ENCODE results near the gene HCST. TPM values are rescaled to one million over a fixed set of nuclear protein-coding genes. Genes with fewer than 3 reads are reported as not detected.
A peak's percentile ranks its signal among the peaks of the same experiment; 100 is the strongest.

Gene HCST
- total and polyA plus RNA-seq, 9 donors: 0.92 to 9.2 (median 5.6) TPM

- intact Hi-C loops (cut with DNase I): loop anchor here in 1 of 4 donors (5.0 kb wide), 1 partner anchor 36 kb away; no protein-coding TSS in a partner anchor
- WGBS, 3 donors: 82 to 87% (median 83%) methylated on average over 21 of the region's 21 CpGs
- H3K4me1 ChIP-seq (ENCODE audit: insufficient read depth): peaks cover 4% of the 10 kb centered on the region
- H3K27me3 ChIP-seq: no peaks in the 10 kb centered on the region
- H3K36me3 ChIP-seq: no peaks in the 10 kb centered on the region
- no peak overlapping the region for H3K4me3 ChIP-seq
- H3K9me3 ChIP-seq: no peaks in the 10 kb centered on the region
- H3K27ac ChIP-seq: no peak overlapping the region
- TF ChIP-seq CTCF (IDR thresholded peaks at IDR 0.05) (no peak), EP300 (IDR thresholded peaks at IDR 0.05) (no peak)
- DNase-seq: no peak
Observed at GRCh38 chr19:35895911-35896642, 6.3 kb upstream of the HCST start.

GRCh38 chr19:35896643-35897040 is 5.7 kb upstream of the HCST start:
- no peak for TF ChIP-seq CTCF (IDR thresholded peaks at IDR 0.05)
- TF ChIP-seq EP300 (IDR thresholded peaks at IDR 0.05): no peak
- no peak for TF ChIP-seq POLR2A (IDR thresholded peaks at IDR 0.05)
- intact Hi-C loops (cut with DNase I): loop anchor here in 1 of 4 donors (5.0 kb wide), 1 partner anchor 36 kb away; no protein-coding TSS in a partner anchor
- Histone ChIP-seq H3K9me3 (no peaks in the 10 kb centered on the region), H3K27ac (no peak overlapping the region), H3K4me1 (ENCODE audit: insufficient read depth) (peaks cover 4% of the 10 kb centered on the region), H3K27me3 (no peaks in the 10 kb centered on the region), H3K36me3 (no peaks in the 10 kb centered on the region), H3K4me3 (no peak overlapping the region)
- no peak for DNase-seq
- WGBS, 3 donors: 90 to 97% (median 91%) methylated on average over 13 of the region's 13 CpGs

- DNase-seq: no peak
- Histone ChIP-seq H3K27me3 (no peaks in the 10 kb centered on the region), H3K4me3 (peak overlapping the region; percentile 51), H3K9me3 (no peaks in the 10 kb centered on the region), H3K4me1 (ENCODE audit: insufficient read depth) (peaks cover 4% of the 10 kb centered on the region), H3K27ac (peak overlapping the region; percentile 41 to 58), H3K36me3 (no peaks in the 10 kb centered on the region)
- WGBS, 3 donors: 85 to 87% (median 86%) methylated on average over 13 of the region's 13 CpGs
- no peak for TF ChIP-seq EP300 (IDR thresholded peaks at IDR 0.05)
- TF ChIP-seq POLR2A (IDR thresholded peaks at IDR 0.05): no peak
- no peak for TF ChIP-seq CTCF (IDR thresholded peaks at IDR 0.05)
- intact Hi-C loops (cut with DNase I): loop anchor here in 1 of 4 donors (5.0 kb wide), 1 partner anchor 34 kb away; no protein-coding TSS in a partner anchor
Observed at GRCh38 chr19:35897706-35898451, 4.5 kb upstream of the HCST start.

GRCh38 chr19:35898499-35898809 is 3.9 kb upstream of the HCST start:
- Histone ChIP-seq H3K4me3 (peak overlapping the region; percentile 51), H3K36me3 (no peaks in the 10 kb centered on the region), H3K9me3 (no peaks in the 10 kb centered on the region), H3K27ac (peak overlapping the region; percentile 41 to 58), H3K27me3 (no peaks in the 10 kb centered on the region), H3K4me1 (ENCODE audit: insufficient read depth) (peaks cover 4% of the 10 kb centered on the region)
- WGBS, 3 donors: 3 to 8% (median 5%) methylated on average over 17 of the region's 17 CpGs
- TF ChIP-seq POLR2A (IDR thresholded peaks at IDR 0.05) (no peak), EP300 (IDR thresholded peaks at IDR 0.05) (no peak), CTCF (IDR thresholded peaks at IDR 0.05) (no peak)
- intact Hi-C loops (cut with DNase I): loop anchor here in 1 of 4 donors (5.0 kb wide), 1 partner anchor 34 kb away; no protein-coding TSS in a partner anchor
- DNase-seq: no peak

Data from ovary (tissue), 9 donors.